Ovary (tissue), 9 donors: Measurements from ENCODE around the gene SUPT20HL1. TPM values are rescaled to one million over a fixed set of nuclear protein-coding genes. Genes with fewer than 3 reads are reported as not detected.
"Not testable (repeated sequence)": the region's sequence is repeated elsewhere in the genome, so short reads cannot be mapped to it uniquely, and the experiment has no call there.

Source experiments
- DNase-seq, 5 donors: peaks; one replicate each; pipeline ENCODE4 v3.0.0-alpha.2; 2019 to 2020
- H3K27ac ChIP-seq, 2 donors: fragments of 200-600 bp; one replicate each; pipeline versions ENCODE4 v1.5.1 to v1.8.0; 2019 to 2022
- H3K27me3 ChIP-seq: fragments of 200-600 bp; one replicate; pipeline ENCODE4 v1.8.0; 2022
- H3K36me3 ChIP-seq: fragments of 200-600 bp; sonication (generic); one replicate; pipeline ENCODE4 v1.5.1; 2019
- H3K4me1 ChIP-seq: one replicate; pipeline ENCODE4 v1.8.1; 2013; ENCODE audit warnings: mild to moderate bottlenecking, moderate library complexity; ENCODE audit not compliant: insufficient read depth
- H3K4me3 ChIP-seq: fragments of 200-600 bp; sonication (generic); one replicate; pipeline ENCODE4 v1.5.1; 2017
- H3K9me3 ChIP-seq, 2 donors: fragments of 200-600 bp in 1 of 2; sonication (generic) in 1 of 2; one replicate each; pipeline versions ENCODE4 v1.5.1 to v1.8.1; 2013 to 2019; ENCODE audit warnings: mild to moderate bottlenecking in 1 of 2, moderate library complexity in 1 of 2
- CTCF ChIP-seq, 3 donors: fragments of 450-650 bp in 2 of 3; fragments of 200-600 bp in 1 of 3; IDR thresholded peaks; one replicate each; pipeline versions ENCODE4 v1.5.1 to v1.8.0; 2016 to 2022; ENCODE audit warnings: antibody characterized with exemption in 3 of 3, mild to moderate bottlenecking in 1 of 3
- EP300 ChIP-seq: sonication (generic); formaldehyde crosslinking; IDR thresholded peaks from one replicate; pipeline ENCODE4 v1.6.1; 2017; ENCODE audit warnings: antibody characterized with exemption
- POLR2A ChIP-seq: fragments of 450-650 bp; IDR thresholded peaks from one replicate; pipeline ENCODE4 v1.6.1; 2017; ENCODE audit warnings: antibody characterized with exemption, mild to moderate bottlenecking, moderate library complexity
- WGBS, 3 donors: extraction: QIAGEN DNeasy Blood & Tissue Kit in 1 of 3; methylation state at CpG; one replicate each; pipeline versions ENCODE4 v1.1.5 to v1.1.7; 2013 to 2017; 5-methylcytosine and 5-hydroxymethylcytosine counted together
- intact Hi-C, 4 donors: fragments of 100-400 bp; cut with DNase I; formaldehyde crosslinking; loops; one replicate each; pipeline versions ENCODE4 v1.11.0 to v1.15.1; 2022 to 2023
- polyA plus RNA-seq, 2 donors: library from polyadenylated mRNA; stranded (reverse); fragments of 200-250 nt in 1 of 2; fragments of 350-450 nt in 1 of 2; fragmentation: Illumina TruSeq in 1 of 2; extraction: RNeasy Lipid Tissue Mini Kit (QIAGEN cat#74804) in 1 of 2; gene quantifications; one replicate each; pipeline ENCODE4 v1.2.3, GENCODE V29; 2013 to 2014
- total RNA-seq, 7 donors: library from RNA; depleted of rRNA in 2 of 7; stranded (reverse); fragments of >200 nt in 2 of 7; fragmentation: NEBNext Ultra II Directional in 3 of 7; extraction: Animal tissue kit (Norgen Biotek cat#: 25700) in 3 of 7; gene quantifications; one replicate each; pipeline versions ENCODE4 v1.1.0 to v1.2.4, GENCODE V29; 2016 to 2023
- donor health status: DM: no; HTN: no; CAD: no; lungs with moderate emphysema.
- donor health status: DM: no; HTN: no; CAD: no.
- donor health status: Bipolar disorder and iron deficiency.
- donor health status: DM: yes; HTN: yes; CAD: no.
- donor health status: DM: no; HTN: no; CAD: no.
- donor health status: DM: yes; HTN: yes; CAD: no.

The SUPT20HL1 gene
- total and polyA plus RNA-seq, 9 donors, result 0.05 to 0.25 (median 0.12) TPM; not detected in 2

- Histone ChIP-seq H3K27ac (no peak overlapping the region), H3K9me3 (no peaks in the 10 kb centered on the region), H3K4me3 (no peak overlapping the region), H3K27me3 (no peaks in the 10 kb centered on the region), H3K4me1 (peaks cover 2% of the 10 kb centered on the region), H3K36me3 (no peaks in the 10 kb centered on the region)
- DNase-seq, result no peak
- WGBS, 3 donors, result 56 to 72% (median 58%) methylated on average over 2 of the region's 2 CpGs
- TF ChIP-seq POLR2A, result no peak
- TF ChIP-seq EP300, result no peak
- no peak for TF ChIP-seq CTCF (IDR thresholded peaks at IDR 0.05)
- intact Hi-C loops, result loop anchor here in 1 of 4 donors (5.0 kb wide), 1 partner anchor 270 kb away; the partner anchor contains the start of gene PCYT1B
Observed at GRCh38 chrX:24377195-24377594, 16.8 kb downstream of the SUPT20HL1 start.

- 50 to 63% (median 55%) methylated on average over 1 of the region's 1 CpG for WGBS, 3 donors
- DNase-seq, result no peak
- Histone ChIP-seq H3K4me3 (no peak overlapping the region), H3K9me3 (no peaks in the 10 kb centered on the region), H3K27me3 (no peaks in the 10 kb centered on the region), H3K4me1 (peaks cover 2% of the 10 kb centered on the region), H3K27ac (no peak overlapping the region), H3K36me3 (no peaks in the 10 kb centered on the region)
- intact Hi-C loops, result loop anchor here in 1 of 4 donors (5.0 kb wide), 1 partner anchor 269 kb away; the partner anchor contains the start of gene PCYT1B
- TF ChIP-seq EP300, result no peak
- no peak for TF ChIP-seq CTCF (IDR thresholded peaks at IDR 0.05)
- TF ChIP-seq POLR2A, result no peak
Observed at GRCh38 chrX:24377911-24378468, 17.6 kb downstream of the SUPT20HL1 start.

GRCh38 chrX:24378706-24379105 lies 18.3 kb downstream of the SUPT20HL1 start:
- no peak overlapping the region for H3K4me3 ChIP-seq
- DNase-seq, result no peak
- H3K27me3 ChIP-seq, result no peaks in the 10 kb centered on the region
- H3K36me3 ChIP-seq, result no peaks in the 10 kb centered on the region
- H3K4me1 ChIP-seq, result peaks cover 2% of the 10 kb centered on the region
- no peak for TF ChIP-seq POLR2A
- no peak for TF ChIP-seq EP300
- no peak for TF ChIP-seq CTCF (IDR thresholded peaks at IDR 0.05)
- intact Hi-C loops, result loop anchor here in 1 of 4 donors (5.0 kb wide), 1 partner anchor 269 kb away; the partner anchor contains the start of gene PCYT1B
- H3K27ac ChIP-seq, result no peak overlapping the region
- no peaks in the 10 kb centered on the region for H3K9me3 ChIP-seq
- WGBS, 3 donors, result 68 to 71% (median 69%) methylated on average over 6 of the region's 6 CpGs

- H3K4me1 ChIP-seq, result peaks cover 2% of the 10 kb centered on the region
- intact Hi-C loops, result no loop called here
- TF ChIP-seq CTCF (IDR thresholded peaks at IDR 0.05) (no peak), POLR2A (no peak), EP300 (no peak)
- no peak for DNase-seq
- H3K4me3 ChIP-seq, result no peak overlapping the region
- no peaks in the 10 kb centered on the region for H3K36me3 ChIP-seq
- H3K9me3 ChIP-seq, result no peaks in the 10 kb centered on the region
- H3K27me3 ChIP-seq, result no peaks in the 10 kb centered on the region
- WGBS, 3 donors, result 23 to 30% (median 28%) methylated on average over 9 of the region's 9 CpGs
- H3K27ac ChIP-seq, result no peak overlapping the region
Observed at GRCh38 chrX:24380262-24381187, 20.1 kb downstream of the SUPT20HL1 start.

GRCh38 chrX:24382315-24382714 lies 21.9 kb downstream of the SUPT20HL1 start:
- H3K9me3 ChIP-seq, DNase-seq, intact Hi-C loops, H3K27me3 ChIP-seq, H3K4me3 ChIP-seq, H3K4me1 ChIP-seq, H3K36me3 ChIP-seq, H3K27ac ChIP-seq: not testable (repeated sequence)
- 61 to 65% (median 65%) methylated on average over 5 of the region's 5 CpGs for WGBS, 3 donors
